ENCODE results near the gene IMPG2.

IMPG2 gene

DNA sequence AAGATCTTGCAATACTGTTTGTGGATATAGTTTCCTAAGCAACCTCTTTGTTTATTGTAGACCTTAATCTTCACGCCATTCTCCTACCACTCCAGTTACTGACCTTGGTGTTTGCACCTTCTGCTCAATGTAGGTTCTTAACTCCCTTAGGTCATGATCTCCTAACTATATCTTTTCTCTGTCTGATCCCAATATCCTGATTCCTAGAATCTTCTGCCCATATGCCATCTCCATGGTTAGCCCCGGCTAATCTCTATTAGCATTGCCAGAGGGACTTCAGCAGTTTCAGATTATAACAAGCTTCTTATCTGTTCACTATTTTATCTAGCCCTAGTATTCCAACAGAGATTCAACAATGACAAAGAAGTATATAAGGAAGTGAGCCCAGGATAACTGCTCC is 64.9 kb downstream of the IMPG2 start:
- H3K4me3 ChIP-seq (ENCODE audit: low read depth, low read length), result no peak overlapping the region
- TF ChIP-seq, protein P1, sequence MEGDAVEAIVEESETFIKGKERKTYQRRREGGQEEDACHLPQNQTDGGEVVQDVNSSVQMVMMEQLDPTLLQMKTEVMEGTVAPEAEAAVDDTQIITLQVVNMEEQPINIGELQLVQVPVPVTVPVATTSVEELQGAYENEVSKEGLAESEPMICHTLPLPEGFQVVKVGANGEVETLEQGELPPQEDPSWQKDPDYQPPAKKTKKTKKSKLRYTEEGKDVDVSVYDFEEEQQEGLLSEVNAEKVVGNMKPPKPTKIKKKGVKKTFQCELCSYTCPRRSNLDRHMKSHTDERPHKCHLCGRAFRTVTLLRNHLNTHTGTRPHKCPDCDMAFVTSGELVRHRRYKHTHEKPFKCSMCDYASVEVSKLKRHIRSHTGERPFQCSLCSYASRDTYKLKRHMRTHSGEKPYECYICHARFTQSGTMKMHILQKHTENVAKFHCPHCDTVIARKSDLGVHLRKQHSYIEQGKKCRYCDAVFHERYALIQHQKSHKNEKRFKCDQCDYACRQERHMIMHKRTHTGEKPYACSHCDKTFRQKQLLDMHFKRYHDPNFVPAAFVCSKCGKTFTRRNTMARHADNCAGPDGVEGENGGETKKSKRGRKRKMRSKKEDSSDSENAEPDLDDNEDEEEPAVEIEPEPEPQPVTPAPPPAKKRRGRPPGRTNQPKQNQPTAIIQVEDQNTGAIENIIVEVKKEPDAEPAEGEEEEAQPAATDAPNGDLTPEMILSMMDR (IDR thresholded peaks at IDR 0.05; ENCODE audit: borderline replicate concordance, insufficient read depth, low read depth, low read length), result no peak

DNA sequence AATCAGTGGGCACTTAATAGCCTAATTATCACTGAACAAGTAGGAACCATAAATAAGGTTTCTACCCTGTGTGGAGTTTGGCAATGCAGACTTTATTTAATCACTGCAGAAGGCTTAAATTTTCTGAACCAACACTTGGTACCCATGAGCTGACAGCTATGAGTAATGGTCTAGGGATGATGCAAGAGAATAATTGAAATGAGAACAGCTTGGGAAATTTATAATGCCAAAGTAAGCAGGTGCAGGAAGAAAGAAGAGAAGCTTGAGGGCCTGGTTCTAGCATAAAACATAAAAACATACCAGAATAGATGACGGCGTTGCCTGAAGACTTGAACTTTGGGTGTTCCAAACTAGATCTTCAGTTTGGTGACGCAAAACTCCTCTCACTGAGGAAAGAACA is 67.0 kb downstream of the IMPG2 start:
- TF ChIP-seq, protein P1 (IDR thresholded peaks at IDR 0.05; ENCODE audit: borderline replicate concordance, insufficient read depth, low read depth, low read length), result no peak
- no peak overlapping the region for H3K4me3 ChIP-seq (ENCODE audit: low read depth, low read length)

DNA sequence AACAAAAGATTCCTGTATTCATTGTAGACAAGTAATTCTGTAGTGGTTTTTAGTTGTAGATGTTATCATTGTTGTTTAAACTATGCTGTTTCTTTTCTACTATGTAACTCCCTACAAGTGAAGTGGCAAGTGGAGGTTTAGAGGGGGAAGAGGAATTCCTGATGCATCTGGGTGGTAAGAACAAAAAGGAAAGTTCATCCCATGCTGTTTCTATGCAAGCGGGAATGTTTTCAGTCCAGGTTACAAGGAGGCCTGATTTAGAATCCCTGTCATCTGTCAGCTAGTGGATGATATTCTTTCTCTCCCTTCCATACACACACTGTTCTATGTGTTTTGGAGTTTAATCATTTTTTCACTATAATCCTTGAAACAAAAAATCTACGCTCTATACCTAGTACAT is 67.4 kb downstream of the IMPG2 start:
- TF ChIP-seq, protein P1 (IDR thresholded peaks at IDR 0.05; ENCODE audit: borderline replicate concordance, insufficient read depth, low read depth, low read length), result no peak
- H3K4me3 ChIP-seq (ENCODE audit: low read depth, low read length), result no peak overlapping the region

DNA sequence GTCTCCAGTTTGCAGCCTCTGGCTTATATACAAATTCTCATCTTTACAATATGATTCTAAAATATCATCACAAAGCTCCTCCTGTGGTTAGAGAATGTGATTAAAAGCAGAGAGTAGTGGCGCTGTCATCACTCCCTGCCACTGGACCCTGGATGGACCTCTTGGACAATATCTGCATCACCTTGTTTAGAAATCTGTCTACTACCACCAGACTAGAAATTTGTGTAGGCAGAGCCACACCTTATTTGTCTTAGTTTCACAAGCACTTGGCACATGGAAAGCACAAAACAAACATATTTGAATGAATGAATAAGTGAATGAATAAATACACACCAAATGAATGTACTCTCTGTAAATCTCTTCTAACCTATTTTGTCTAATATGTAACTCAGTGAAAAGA is 68.1 kb downstream of the IMPG2 start:
- H3K4me3 ChIP-seq (ENCODE audit: low read depth, low read length), result no peak overlapping the region
- TF ChIP-seq, protein P1 (IDR thresholded peaks at IDR 0.05; ENCODE audit: borderline replicate concordance, insufficient read depth, low read depth, low read length), result no peak

DNA sequence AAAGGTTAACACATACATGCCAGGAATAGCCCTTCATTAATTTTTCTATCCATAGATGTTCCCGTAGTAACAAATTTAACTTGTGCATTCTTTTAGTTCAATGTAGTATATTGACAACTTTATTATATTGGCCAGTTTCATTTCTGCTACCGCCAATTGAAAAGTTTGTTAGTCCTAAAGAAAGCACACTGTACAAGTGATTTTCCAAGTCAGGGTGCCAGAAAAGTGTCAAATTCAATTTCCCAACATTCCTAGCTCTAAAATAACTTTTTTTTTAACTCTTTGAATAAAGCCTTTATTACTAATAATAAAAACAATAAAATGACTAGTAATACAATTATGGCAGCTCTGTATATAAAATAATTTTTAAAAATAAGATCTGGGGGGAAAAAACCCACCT is 68.9 kb downstream of the IMPG2 start:
- H3K4me3 ChIP-seq (ENCODE audit: low read depth, low read length), result no peak overlapping the region
- TF ChIP-seq, protein P1 (IDR thresholded peaks at IDR 0.05; ENCODE audit: borderline replicate concordance, insufficient read depth, low read depth, low read length), result no peak

DNA sequence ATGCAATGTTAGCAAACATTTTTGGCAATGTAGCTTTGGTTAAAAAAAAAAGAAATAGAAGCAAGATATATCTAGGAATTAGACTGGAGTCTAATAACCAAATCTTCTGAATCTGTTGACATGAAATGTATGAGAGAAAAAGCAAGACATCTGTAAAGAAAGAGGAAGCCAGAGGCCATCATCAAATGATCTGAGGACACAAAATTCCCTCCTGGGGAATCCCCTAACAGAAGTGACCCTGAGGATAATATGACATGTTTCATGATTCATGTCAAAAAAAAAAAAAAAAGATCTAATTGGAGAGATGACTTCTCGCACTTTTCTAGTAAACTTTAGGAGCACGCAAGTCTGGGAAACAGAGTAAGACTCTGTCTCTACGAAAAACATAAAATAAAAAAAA is 70.9 kb downstream of the IMPG2 start:
- TF ChIP-seq, protein P1 (IDR thresholded peaks at IDR 0.05; ENCODE audit: borderline replicate concordance, insufficient read depth, low read depth, low read length), result no peak

DNA sequence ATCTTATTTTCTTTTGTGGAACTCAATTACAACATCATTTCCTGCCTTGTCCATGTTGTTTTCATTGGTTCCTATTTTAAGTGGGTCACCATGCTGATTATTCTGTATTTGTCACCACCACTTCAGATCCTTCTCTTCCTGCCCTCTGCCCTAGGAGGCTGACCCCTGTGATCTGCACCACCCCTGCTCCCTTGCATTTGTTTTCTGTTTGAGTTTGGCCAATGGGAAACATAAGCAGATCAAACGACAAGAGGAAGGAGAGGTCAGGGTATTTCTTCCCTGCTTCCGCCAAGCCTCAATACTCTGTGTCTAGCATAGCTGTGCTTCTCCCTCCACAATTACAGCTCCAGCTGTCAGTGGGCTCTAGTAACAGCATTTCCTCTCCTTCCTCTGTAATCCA is 71.6 kb downstream of the IMPG2 start:
- H3K4me3 ChIP-seq (ENCODE audit: low read depth, low read length), result no peak overlapping the region
- TF ChIP-seq, protein P1 (IDR thresholded peaks at IDR 0.05; ENCODE audit: borderline replicate concordance, insufficient read depth, low read depth, low read length), result no peak

More for the DNA sequence above, 70.9 kb downstream of the IMPG2 start:
- H3K4me3 ChIP-seq (ENCODE audit: low read depth, low read length), result no peak overlapping the region

Measured in GM12875 (cell line).